GM20431 (cell line): ENCODE measurements around the gene C3.

Experiments
- in situ Hi-C: fragments of 300-500 bp; cut with MseI, MboI; formaldehyde crosslinking; loops from one replicate; pipeline ENCODE4 v1.15.0; 2020; ENCODE audit warnings: low sequenced_read_pairs; ENCODE audit not compliant: unreplicated experiment

C3 gene

GRCh38 chr19:6732803-6733337, 12.4 kb upstream of the C3 start:
- in situ Hi-C loops: no loop called here

- in situ Hi-C loops: no loop called here
Measured at GRCh38 chr19:6731822-6732221, 11.4 kb upstream of the C3 start.

DNA sequence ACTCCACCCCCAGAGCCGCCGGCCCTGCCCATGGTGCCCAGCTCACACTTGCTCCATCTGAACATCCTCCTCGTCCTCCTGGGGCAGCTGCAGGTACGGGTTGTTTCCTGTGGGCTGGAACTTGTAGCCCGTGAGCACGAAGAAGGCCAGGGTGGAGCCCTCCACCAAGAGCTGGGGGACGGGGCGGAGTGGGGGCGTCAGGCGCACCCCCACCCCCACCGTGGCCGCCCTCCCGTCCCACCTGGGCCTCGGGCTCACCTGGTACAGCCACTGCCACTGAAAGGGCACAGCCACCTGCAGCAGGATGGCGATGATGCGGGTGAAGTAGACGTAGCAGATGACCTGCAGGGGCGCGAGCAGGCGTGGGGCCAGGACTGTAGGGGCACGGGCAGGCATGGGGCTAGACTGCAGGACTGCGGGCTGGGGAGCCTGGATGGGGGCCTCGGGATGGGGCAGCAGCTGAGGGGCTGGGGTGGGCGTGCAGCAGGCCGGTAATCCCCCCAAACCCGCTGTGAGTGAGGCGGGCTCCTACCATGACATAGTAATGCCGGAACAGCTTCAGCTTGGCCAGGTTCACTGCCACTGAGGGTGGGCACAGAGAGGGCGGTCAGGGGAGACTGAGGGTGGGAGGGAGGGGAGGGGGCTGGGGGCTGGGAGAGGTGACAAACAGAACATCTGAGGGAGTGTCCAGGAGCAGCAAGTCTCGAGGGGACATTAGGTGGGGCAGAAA, 10.7 kb upstream of the C3 start:
- in situ Hi-C loops: no loop called here

- in situ Hi-C loops: no loop called here
Measured at GRCh38 chr19:6730153-6730804, 9.8 kb upstream of the C3 start.

- in situ Hi-C loops: no loop called here
Measured at GRCh38 chr19:6729573-6730152, 9.2 kb upstream of the C3 start.

GRCh38 chr19:6728346-6728745, 7.9 kb upstream of the C3 start:
- in situ Hi-C loops: no loop called here

- in situ Hi-C loops: no loop called here
Measured at GRCh38 chr19:6725513-6726231, 5.2 kb upstream of the C3 start.

- in situ Hi-C loops: no loop called here
Measured at GRCh38 chr19:6724631-6725492, 4.4 kb upstream of the C3 start.

DNA sequence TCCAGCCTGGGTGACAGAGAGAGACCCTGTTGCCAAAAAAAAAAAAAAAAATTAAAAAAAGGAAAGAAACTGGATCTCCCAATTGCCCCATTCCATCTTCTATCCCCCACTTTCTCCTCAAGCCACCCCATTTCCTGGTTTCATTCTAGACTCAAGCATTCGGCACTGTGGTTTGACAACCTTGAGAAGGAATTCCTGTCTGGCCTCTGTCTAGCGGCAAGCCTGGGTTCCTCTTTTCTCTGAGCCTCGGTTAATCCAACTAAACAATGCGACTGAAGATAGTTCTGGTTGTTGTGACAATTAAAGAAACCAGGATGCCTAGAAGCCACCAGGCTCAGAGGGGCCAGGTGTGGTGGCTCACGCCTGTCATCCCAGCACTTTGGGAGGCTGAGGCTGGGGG, 3.3 kb upstream of the C3 start:
- in situ Hi-C loops: no loop called here

DNA sequence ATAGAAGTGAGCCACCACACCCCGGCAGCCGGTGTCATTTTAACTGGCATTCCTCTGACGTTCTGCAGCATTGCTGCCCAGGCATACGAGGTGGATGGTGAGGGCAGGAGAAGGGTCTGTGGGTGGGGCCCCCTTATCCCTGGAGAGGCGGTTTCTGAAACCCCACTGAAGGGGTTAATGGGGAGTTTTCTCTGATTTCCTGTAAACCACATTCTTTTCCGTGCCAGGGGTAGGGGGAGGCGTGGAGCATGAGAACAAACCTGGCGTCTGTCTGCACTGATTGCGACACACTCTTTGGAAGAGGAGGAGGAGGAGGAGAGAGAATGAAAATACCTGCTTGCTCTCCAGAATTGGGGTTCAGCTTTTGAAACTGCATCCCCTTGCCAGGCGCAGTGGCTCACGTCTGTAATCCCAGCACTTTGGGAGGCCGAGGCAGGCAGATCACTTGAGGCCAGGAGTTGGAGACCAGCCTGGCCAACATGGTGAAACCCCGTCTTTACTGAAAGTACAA, 2.7 kb upstream of the C3 start:
- in situ Hi-C loops: no loop called here

GRCh38 chr19:6721773-6722172, 1.3 kb upstream of the C3 start:
- in situ Hi-C loops: no loop called here

- in situ Hi-C loops: no loop called here
Measured at GRCh38 chr19:6721138-6721474, 656 bp upstream of the C3 start.

DNA sequence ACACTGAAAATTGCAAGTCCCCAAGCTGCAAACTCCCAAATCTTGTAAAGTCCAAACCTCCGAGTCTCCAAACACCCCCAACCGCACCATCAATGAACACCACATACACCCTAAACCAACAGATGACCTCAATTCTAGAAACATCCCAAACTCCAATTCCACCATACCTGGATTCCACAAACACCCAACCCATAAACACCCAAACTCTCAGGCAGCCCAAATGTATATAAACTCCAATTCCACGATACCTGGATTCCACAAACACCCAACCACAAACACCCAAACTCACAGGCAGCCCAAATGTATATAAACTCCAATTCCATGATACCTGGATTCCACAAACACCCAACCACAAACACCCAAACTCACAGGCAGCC, 470 bp downstream of the C3 start:
- in situ Hi-C loops: no loop called here

DNA sequence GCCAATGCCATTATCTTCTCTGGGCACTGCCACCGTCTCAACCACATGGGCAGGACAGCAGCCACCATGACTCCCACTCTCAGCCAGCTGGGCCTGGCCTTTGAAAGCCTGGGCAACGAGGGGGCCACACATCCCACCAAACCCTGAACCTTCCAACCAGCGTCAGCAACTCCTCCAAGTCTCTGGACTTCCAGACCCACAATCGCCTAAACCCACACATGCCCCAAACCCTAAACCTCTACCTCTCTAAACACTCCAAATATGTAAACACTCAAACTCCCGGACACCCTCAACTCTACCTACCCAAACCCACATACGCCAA, 949 bp downstream of the C3 start:
- in situ Hi-C loops: no loop called here

GRCh38 chr19:6718741-6719539, 1.5 kb downstream of the C3 start:
- in situ Hi-C loops: no loop called here

DNA sequence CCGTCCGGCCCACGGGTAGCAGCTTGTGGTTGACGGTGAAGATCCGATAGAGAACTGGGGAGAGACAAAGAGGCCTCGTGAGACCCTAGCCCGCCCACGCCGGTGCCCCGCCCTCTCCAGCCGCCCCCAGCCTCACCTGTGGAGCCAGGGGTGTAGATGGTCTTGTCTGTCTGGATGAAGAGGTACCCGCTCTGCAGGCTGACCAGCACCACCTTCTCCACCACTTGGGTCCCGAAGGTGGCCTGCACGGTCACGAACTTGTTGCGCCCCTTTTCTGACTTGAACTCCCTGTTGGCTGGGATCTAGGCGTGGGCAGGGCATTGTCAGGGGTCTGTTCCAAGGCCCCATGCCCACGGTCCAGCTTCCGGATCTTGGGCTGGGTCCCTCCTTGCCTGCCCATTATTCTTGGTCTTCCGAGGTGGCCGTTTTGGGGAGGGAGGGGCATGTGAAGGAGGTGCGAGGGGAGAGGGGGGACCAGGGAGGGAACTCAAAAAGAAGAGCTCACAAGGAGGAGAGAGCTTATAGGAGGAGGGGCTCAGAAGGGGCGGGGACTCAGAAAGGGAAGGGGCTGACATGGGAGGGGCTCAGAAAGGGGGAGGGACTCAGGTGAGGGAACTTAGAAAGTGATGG, 2.2 kb downstream of the C3 start:
- in situ Hi-C loops: no loop called here

DNA sequence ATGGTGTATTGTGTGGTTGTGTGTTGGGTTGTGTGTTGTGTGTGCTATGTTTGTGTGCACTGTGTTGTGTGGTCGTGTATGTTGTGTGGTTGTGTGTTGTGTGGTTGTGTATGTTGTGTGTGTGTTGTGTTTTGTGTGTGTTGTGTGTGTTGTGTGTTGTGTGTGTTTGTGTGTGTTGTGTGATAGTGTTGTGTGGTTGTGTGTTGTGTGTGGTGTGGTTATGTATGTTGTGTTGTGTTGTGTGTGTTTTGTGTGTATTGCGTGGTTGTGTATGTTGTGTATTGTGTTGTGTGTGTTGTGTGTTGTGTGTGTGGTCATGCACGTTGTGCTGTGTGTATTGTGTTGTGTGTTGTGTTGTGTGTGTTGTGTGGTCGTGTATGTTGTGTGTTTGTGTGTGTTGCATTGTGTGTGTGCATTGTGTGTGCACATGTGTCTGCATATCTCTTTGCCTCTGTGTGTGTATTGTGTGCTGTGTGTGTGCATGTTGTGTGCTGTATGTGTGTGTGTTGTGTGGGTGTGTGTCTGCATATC, 2.9 kb downstream of the C3 start:
- in situ Hi-C loops: no loop called here

- in situ Hi-C loops: no loop called here
Measured at GRCh38 chr19:6717036-6717435, 3.4 kb downstream of the C3 start.

- in situ Hi-C loops: no loop called here
Measured at GRCh38 chr19:6716610-6716970, 3.9 kb downstream of the C3 start.
